ENCODE data around the gene COL5A3. TPM values are rescaled to one million over a fixed set of nuclear protein-coding genes. Genes with fewer than 3 reads are reported as not detected.

COL5A3 gene
- total RNA-seq, 1 donor from 2014 or later = 0.05 TPM

DNA sequence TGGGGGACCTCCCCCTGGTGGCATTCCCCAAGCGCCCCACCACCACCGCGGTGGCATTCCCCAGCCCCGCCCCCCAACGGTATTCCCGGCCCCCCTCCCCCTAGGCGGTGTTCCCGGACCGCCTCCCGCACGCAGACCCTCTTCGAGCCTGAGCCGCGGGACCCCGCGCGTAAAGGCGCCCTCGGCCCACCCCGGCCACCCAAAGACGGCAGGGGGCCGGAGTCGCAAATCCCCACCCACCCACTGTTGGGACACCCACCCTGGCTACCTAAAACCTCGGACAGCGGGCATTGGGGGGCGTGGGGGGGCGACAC is 96.3 kb downstream of the COL5A3 start:
- DNase-seq (ENCODE audit: low spot score) = no peak
- H3K36me3 Mint-ChIP-seq (ENCODE audit: low read depth, unreplicated experiment) = no peaks in the 10 kb centered on the region
- TF ChIP-seq, protein P1, sequence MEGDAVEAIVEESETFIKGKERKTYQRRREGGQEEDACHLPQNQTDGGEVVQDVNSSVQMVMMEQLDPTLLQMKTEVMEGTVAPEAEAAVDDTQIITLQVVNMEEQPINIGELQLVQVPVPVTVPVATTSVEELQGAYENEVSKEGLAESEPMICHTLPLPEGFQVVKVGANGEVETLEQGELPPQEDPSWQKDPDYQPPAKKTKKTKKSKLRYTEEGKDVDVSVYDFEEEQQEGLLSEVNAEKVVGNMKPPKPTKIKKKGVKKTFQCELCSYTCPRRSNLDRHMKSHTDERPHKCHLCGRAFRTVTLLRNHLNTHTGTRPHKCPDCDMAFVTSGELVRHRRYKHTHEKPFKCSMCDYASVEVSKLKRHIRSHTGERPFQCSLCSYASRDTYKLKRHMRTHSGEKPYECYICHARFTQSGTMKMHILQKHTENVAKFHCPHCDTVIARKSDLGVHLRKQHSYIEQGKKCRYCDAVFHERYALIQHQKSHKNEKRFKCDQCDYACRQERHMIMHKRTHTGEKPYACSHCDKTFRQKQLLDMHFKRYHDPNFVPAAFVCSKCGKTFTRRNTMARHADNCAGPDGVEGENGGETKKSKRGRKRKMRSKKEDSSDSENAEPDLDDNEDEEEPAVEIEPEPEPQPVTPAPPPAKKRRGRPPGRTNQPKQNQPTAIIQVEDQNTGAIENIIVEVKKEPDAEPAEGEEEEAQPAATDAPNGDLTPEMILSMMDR (IDR thresholded peaks at IDR 0.05; ENCODE audit: unreplicated experiment) = no peak

DNA sequence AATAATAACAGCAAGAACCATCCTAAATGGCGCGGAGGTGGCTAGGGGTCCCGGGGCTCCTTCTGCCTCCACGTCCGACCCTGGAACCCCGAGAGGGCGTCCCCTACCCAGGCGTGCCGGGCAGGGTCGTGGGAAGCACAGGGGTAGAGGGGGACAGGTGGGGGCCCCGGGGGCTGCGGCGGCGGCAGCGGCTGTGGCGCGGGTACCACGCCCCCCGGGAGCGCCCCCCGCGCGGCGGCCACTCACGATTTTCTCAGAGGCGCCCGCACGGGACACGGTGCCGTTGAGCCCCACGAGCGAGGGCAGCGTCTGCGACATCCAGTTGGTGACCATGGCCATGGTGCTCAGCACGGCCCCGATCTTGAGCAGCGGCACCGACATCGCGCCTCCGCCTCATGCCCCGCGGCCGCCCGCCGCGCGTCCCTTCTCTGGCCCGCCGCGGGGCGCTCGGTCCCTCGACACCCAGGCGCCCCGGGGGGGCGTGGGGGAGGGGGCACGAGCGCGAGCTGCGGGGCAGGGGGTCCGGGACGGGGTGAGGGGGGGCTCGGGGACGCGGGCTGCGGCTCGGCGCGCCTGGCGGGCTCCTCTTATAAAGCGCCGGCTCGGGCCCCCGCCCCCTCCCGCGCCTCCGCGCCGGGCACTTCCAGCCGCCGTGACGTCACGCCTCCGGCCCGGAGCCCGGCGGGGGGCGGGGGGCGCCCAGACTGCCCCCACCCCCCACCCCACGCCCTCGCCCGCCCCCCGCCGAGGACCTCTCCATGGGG is 96.9 kb downstream of the COL5A3 start:
- Mint-ChIP-seq H3K27me3 (ENCODE audit: unreplicated experiment) (peaks cover 5% of the 10 kb centered on the region), H3K27ac (ENCODE audit: unreplicated experiment) (no peak overlapping the region), H3K36me3 (ENCODE audit: low read depth, unreplicated experiment) (no peaks in the 10 kb centered on the region), H3K9me3 (ENCODE audit: unreplicated experiment) (no peaks in the 10 kb centered on the region), H3K4me1 (ENCODE audit: unreplicated experiment) (peaks cover 10% of the 10 kb centered on the region), H3K4me3 (ENCODE audit: unreplicated experiment) (peak overlapping the region; percentile 83)
- DNase-seq (ENCODE audit: low spot score) = peak; percentile 51
- TF ChIP-seq, protein P1 (IDR thresholded peaks at IDR 0.05; ENCODE audit: unreplicated experiment) = no peak

More for the DNA sequence above, 96.3 kb downstream of the COL5A3 start:
- Mint-ChIP-seq H3K27ac (ENCODE audit: unreplicated experiment) (no peak overlapping the region), H3K4me1 (ENCODE audit: unreplicated experiment) (peaks cover 10% of the 10 kb centered on the region), H3K9me3 (ENCODE audit: unreplicated experiment) (no peaks in the 10 kb centered on the region), H3K4me3 (ENCODE audit: unreplicated experiment) (peak overlapping the region; percentile 85), H3K27me3 (ENCODE audit: unreplicated experiment) (peaks cover 5% of the 10 kb centered on the region)

DNA sequence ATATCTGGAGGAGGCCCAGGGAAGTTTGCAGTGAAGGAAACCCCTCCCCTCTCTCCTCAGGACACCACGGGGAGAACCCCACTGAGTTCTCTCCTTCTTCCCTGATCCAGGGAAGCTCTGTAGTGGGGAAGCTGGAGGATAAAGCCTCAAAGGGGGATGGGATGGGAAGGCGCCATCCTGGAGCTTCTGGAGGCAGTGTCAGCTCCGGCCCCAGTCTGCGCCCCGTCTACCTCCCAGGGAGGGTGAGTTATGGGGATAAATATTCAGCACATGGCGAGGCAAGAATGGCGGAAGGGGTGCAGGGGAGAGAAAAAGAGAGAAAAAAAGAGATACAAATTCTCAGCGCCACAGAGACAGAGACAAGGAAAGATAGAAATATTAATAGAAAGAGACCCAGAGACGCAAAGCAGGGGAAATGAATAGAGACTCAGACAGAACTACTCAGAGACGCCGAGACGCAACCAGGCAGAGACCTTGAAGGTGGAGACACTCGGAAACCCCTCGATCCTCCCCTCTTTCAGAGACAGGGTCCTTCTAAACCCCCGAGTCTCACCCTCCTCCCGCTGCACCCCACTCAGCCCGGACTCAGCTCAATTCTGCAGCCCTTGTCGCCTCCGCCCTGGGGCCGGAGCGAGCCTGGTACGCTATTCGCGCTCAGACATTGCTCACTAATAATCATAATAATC is 97.6 kb downstream of the COL5A3 start:
- TF ChIP-seq, protein P1 (IDR thresholded peaks at IDR 0.05; ENCODE audit: unreplicated experiment) = no peak
- no peaks in the 10 kb centered on the region for H3K36me3 Mint-ChIP-seq (ENCODE audit: low read depth, unreplicated experiment)
- H3K27me3 Mint-ChIP-seq (ENCODE audit: unreplicated experiment) = peaks cover 5% of the 10 kb centered on the region
- H3K27ac Mint-ChIP-seq (ENCODE audit: unreplicated experiment) = no peak overlapping the region
- peaks cover 10% of the 10 kb centered on the region for H3K4me1 Mint-ChIP-seq (ENCODE audit: unreplicated experiment)
- H3K4me3 Mint-ChIP-seq (ENCODE audit: unreplicated experiment) = peak overlapping the region; percentile 83
- no peaks in the 10 kb centered on the region for H3K9me3 Mint-ChIP-seq (ENCODE audit: unreplicated experiment)
- no peak for DNase-seq (ENCODE audit: low spot score)

DNA sequence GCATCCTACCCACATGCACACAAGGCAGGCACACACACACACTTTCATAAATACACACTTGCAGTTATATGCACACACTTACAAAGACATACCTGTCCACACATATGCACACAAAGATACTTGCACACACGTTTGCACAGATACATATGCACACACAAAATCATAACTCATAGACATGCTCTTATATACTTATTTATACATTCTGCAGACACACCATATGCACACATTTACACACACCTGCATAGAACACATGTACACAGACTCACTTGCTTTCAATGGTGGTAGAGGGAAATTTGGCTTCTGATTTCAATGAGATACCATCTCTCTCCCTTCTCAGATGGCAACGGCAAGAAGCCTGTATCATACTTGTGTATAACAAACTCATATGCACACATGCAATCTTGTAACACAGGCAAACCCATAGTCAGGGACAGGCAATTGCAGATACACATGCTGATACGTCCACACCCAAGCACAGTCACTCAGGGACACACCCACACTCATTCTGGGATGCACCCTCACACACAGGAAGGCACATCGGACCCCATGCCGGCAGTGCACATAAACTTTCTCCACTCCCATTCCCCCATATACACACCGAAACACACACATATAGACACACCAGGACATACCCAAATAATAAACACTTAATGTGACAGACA is 98.6 kb downstream of the COL5A3 start:
- Mint-ChIP-seq H3K4me1 (ENCODE audit: unreplicated experiment) (peaks cover 3% of the 10 kb centered on the region), H3K9me3 (ENCODE audit: unreplicated experiment) (no peaks in the 10 kb centered on the region), H3K4me3 (ENCODE audit: unreplicated experiment) (no peak overlapping the region), H3K27me3 (ENCODE audit: unreplicated experiment) (peaks cover 4% of the 10 kb centered on the region), H3K27ac (ENCODE audit: unreplicated experiment) (no peak overlapping the region), H3K36me3 (ENCODE audit: low read depth, unreplicated experiment) (no peaks in the 10 kb centered on the region)
- DNase-seq (ENCODE audit: low spot score) = no peak
- TF ChIP-seq, protein P1 (IDR thresholded peaks at IDR 0.05; ENCODE audit: unreplicated experiment) = no peak

Data from endothelial cell (in vitro differentiated cells).